GM21515 (cell line): Measurements from ENCODE around the gene ZNF576.
"Not testable (repeated sequence)": the region's sequence is repeated elsewhere in the genome, so short reads cannot be mapped to it uniquely, and the experiment has no call there.

ENCODE experiments used
- ATAC-seq: cut with Tn5 transposase; IDR thresholded peaks from one replicate; pipeline ENCODE4 v1.9.1; 2021; ENCODE audit not compliant: unreplicated experiment

The ZNF576 gene, protein sequence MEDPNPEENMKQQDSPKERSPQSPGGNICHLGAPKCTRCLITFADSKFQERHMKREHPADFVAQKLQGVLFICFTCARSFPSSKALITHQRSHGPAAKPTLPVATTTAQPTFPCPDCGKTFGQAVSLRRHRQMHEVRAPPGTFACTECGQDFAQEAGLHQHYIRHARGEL

DNA sequence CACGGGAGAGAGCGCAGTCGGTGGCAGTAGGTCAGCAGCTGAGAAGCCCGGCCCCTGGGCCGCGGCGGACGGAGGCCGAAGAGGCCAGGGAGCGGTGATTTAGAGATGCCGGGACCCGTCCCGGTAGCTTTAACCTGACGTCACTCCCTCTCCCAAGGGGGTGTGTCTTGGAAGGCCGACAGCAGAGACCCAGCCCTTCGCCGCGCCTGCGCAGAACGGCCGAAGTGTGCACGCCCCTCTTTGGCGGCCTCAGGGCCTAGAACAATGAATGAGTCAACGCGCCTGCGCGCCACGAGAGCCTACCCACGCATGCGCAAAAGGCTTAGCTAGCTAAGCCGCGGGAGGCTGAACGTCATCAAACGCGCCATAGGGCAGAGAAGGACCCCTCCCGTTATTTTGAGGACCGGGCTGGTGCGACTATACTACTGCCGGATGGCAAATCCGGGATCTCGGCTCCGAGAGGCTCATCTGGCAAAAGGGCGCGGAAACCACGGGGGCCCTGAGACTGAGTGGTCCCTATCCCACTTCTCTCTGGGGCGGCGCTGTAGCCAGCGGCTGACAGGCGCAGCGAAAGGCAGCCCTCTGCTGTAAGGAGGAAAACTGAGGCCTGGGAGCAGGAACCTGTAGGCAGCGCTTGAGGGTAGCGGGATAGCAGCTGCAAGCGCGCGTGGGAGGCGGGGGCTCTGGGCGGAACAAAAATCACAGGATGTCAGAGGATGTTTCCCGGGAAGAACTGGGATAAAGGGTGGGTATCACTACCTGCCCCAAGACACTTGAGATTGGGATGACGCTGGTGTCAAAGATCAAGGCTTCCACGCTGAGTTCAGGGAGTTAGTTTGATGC is at the start of gene ZNF576, which contains the start of gene IRGQ:
ZNF576 (plus strand) TSS at position 597 of the 843 bp plus-strand sequence. CDS start 514 bp downstream, outside the sequence.
IRGQ (minus strand) TSS at position 136 of the 843 bp plus-strand sequence. CDS start 796 bp downstream, outside the sequence.
- ATAC-seq = peak; percentile 65

DNA sequence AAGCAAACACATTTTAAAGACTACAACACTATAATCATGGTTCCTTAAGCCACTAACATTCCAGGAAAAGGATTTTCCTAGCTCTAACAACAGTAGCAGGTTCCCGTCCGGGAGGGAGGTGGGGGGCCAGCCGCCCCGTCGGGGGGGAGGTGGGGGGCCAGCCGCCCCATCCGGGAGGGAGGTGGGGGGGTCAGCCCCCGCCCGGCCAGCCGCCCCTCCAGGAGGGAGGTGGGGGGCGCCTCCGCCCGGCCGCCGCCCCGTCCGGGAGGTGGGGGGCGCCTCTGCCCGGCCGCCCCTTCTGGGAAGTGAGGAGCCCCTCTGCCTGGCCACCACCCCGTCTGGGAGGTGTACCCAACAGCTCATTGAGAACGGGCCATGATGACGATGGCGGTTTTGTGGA is 48.5 kb upstream of the ZNF576 start:
- not testable (repeated sequence) for ATAC-seq

DNA sequence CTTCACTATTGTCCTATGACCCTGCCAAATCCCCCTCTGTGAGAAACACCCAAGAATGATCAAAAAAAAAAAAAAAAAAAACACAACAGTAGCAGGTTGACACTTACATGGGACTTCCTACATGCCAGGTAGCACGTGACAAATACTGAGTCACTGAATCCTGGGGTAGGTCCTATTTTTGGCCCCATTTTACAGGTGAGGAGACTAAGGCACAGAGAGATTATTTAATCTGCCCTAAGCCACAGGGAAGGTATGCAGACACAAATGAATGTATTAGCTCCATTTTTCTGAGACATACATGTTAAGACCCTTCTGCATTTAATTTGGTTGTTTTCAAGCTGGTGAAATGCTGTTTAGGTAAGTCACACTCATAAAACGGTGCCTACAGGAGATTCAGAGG is 47.7 kb upstream of the ZNF576 start:
- no peak for ATAC-seq

DNA sequence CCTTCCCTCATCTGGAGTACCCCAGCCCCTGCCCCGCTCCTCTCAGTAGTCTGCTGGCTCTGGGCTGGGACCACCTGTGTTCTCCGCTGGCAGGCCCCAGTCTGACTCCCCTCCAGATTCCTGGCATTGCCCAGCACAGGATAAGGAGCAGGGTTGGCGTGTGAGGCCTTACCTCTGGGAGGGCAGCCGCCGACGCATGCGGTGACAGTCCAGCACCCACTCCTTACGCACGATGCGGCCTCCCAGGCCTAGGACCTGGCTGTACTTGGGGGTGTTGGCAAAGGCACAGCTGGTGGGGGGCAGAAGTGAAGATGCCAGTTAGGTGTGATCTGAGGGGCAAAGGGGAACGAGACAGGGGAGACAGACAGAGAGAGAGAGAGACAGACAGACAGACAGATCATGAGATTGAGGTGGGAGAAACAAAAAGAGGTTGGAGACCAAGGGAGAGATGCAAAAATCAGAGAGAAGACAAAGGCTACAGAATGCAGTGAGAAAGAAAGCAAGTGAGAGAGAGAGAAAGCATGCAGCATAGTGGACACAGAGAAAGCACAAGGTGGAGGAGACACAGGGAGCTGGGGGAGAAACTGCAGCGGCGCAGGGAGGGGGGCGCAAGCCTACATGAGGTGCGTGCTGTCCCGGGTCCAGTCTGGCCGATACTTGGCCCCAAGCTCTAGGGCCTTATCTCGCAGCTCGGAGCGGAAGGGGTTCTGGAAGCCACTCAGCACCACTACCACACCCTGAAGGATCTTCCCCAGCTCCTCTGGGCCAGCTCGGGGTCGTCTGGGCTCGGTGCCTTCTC is 44.8 kb upstream of the ZNF576 start:
- ATAC-seq = no peak

DNA sequence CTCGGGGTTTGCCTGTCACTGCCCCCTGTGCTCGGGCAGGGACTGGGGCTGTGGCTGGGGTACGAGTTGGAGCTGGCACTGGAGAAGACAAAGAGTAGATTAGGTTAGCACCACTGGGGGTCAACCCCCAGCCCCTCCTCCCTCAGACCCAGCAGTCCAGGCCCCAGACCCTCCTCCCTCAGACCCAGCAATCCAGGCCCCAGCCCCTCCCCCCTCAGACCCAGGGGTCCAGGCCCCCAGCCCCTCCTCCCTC is 44.3 kb upstream of the ZNF576 start:
- no peak for ATAC-seq

DNA sequence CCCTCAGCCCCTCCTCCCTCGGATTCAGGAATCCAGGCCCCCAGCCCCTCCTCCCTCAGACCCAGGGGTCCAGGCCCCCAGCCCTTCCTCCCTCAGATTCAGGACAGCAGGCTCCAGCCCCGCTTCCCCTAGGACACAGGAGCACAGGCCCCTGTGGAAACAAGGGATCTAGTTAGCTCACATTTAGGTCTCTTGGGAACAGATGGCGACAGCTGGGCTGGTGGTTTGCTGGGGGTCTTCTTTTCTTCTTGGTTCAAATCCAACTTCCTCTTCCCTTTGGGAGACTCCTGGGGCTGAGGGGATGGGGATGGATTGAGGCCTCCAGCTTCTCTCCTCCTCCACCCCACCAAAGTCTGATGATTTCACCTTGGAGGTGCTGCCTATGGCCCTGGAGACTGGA is 43.8 kb upstream of the ZNF576 start:
- no peak for ATAC-seq

DNA sequence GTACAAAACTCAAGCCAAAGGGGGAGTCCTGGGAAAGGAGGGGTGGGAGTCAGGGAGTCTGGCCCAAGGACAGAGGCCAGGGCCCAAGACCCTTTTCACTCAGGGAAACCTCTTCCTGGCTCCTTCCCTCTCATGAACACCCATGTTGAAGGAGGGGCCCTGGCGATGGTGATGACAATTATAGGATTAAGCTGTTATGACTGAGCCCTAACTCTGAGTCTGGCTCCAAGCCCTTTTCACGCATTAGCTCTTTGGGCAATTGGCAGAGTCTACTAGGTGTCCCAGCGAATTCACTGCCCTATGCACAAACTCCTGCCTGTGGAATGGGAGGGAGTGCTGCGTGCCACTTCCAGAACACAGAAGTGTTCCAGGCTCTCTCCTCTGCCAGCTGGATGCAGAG is 42.7 kb upstream of the ZNF576 start:
- ATAC-seq = no peak

DNA sequence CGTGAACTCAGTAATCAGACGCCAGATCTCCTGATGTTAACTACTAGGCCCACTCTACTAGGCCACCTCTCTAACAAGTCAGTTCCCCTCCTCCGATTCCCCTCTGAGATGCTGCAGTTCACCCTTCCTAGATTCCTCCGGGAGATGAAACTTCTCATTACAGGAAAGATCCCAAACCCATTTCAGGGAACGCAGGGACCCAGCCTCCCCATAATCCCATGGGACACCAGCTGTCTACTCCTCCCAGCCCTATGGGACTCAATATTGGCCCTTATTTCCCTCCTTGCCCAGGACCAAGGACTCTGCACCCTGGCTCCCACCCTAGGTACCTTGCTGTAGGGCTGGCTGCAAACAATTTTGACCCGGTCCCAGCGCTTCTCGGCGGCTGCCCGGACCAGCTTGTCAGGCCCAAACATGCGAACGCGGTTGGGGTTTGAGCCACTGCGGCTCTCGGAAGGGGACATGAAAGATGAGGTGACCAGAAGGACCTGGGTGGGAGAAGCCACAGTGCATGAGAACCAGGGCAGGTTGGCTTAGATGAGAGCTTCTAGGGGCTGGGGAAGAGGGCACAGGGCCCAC is 42.0 kb upstream of the ZNF576 start:
- no peak for ATAC-seq

DNA sequence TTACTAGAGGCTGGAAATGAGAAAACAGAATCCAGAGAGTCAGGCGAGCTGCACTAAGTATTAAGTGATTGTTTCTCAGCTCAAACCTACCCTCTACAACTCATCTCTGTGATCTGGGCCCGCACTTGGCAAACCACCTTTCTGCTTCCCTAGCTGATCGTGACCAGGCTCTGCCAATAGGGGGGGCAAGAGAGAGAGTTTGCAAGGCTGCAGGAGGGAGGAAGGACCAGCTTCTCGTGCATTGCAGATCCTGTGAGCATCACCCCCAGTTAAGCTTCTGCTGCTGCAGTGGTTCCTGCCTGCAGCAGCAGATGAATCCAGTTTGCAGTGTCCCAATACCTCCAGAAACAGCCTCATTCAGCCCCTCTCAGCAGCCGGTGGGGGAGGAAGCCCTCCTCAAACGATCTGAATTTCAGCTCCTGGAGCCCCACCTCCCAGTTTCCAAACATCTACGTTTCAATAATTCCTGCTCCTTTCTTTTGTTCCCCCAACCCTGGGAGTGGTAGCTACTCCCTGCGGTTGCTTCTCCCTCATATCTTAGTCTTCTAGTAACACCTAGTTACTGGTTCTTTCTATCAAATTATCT is 41.1 kb upstream of the ZNF576 start:
- no peak for ATAC-seq

DNA sequence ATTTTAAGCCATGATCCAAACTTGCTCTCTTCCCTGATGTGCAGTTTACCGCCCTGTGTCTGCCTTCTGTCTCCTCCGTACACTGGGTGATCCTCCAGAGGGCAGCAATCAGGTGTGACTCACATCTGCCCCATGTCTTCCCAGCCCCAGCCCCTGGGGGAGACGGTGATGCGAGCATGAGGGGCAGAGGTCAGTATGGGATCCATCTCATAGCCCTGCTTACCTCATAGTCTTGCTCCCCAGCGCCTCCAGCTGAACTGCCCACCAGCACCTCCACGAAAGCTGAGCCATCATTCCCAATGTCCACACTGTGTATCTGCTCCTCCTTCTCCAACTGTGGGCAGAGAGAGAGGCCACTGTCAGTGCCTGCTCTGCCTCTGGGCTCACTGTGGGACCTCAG is 35.7 kb upstream of the ZNF576 start:
- no peak for ATAC-seq

DNA sequence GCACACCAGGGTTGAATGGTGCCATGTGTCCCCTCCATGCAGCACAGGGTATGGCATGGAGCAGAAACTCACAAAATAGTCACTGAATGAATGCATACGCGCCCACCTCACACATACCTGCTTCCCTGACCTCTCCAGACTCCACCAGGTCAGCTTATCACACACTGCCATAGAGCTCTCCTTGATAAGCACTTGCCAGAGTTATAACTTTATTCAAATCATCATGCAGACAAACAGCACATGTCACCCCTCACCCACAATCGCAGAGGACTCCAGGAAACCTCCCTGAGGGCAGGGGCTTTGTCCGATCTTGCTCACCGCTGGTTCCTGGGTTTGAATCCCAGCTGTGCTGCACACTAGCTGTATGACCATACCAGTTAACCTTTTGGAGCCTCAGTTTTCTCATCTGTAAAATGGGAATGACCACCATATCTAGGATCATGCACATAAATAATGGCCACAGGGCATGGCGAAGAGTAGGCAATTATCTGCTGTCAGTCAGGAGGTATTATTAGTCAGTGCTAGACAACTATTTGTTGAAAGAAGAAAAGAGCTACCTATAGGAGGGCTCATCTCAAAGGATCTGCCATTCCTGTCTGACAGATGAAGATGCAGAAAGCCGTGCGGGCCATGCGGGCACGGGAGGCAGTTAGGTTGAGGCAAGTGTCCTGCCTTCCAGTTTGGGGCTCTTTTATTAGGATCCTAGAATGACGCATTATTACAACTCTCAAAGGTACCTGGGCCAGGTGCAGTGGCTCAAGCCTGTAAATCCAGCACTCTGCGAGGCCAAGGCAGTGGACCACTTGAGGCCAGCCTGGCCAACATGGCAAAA is 35.0 kb upstream of the ZNF576 start:
- ATAC-seq = no peak

DNA sequence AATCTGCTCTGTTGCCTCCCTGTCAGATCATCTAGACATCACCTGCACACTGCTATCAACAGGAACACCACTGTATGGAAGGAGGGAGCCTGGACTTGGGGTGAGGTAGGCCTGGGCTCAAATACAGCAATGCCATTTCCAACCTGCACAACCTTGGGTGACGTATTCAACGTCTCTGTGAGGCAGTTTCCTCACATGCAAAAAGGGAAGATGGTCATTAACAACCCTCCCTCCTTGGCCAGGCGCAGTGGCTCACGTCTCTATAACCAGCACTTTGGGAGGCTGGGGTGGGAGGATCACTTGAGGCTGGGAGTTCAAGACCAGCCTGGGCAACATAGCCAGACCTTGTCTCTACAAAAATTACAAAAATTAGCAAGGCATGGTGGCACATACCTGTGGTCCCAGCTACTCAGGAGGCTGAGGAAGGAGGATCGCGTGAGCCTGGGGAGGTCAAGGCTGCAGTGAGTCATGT is 34.1 kb upstream of the ZNF576 start:
- no peak for ATAC-seq

DNA sequence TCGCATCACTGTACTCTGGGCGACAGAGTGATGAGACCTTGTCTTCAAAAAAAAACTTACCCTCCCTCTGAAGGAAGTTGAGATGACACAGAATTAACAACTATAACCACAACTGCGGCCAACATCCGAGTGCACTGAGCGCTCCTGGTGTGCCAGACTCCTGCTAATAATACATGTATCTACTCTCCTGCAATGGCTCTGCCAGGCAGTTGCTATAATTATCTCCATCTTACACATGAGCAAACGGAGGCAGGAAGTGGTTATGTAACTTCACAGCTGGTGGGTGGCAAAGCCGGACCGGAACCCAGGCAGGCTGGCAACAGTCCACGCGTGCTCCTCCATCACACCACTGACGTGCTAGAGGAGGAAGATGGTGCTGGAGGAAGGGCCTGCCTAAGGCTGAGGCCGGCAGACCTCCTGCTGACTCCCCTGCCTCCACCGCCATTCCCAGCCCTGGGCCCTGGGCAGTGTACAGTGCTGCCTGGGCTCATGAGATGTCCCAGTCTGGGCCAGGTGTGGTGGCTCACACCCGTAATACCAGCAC is 33.6 kb upstream of the ZNF576 start:
- ATAC-seq = no peak

DNA sequence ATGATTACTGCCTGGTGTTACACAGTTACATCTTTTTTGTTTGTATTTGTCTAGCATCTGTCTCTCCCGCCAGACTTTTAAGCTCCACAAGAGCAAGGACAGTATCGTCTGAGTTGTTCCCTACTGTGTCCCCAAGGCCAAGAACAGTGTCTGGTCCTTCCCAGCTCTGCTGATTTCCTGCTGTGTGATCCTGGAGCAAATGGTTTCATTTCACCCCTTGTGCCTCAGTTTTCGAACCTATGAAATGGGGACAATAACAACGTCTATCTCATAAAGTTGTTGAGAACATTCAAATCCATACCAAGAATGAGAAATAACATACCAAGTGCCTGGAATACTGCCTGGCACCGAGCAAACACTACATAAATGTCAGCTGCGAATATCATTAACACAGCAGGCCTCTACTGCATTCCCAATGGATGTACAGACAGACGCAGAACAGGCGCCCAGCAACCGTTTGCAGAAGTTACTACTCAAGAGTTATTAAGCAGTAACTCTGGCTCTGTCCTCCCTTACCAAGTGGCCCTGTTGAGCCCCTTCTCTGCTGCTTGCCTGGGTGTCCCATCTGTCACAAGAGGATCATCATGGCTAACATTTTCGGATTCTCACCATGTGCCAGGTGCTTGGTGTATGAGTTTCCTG is 32.5 kb upstream of the ZNF576 start:
- no peak for ATAC-seq

DNA sequence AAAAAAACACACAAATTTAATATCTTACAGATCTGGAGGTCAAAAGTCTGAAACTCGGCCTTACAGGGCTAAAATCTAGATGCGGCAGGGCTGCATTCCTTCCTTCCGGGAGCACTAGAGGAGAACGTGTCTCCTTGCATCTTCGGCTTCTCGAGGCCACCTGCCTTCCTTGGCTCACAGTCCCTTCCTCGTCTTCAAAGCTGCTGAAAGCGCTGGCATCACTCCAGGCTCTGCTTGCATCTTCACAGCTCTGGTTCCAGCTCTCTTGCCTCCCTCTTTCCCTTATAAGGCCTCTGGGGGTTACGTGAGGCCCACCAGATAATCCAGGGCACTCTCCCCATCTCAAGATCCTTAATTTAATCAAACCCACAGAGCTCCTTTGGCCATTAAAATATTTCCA is 31.6 kb upstream of the ZNF576 start:
- no peak for ATAC-seq

DNA sequence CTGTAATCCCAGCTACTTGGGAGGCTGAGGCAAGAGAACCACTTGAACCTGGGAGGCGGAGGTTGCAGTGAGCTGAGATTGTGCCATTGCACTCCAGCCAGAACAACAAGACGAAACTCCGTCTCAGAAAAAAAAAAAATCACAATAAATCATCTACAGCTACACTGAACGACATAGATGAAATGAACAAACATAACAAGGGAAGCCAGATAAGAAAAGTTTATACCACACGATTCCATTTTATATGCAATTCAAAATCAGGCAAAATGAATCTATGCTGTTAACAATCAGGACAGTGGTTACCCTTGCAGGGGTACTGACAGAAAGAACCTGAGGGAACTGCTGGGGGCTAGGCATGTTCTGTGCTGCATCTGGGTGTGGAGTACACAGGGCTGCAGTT is 26.7 kb upstream of the ZNF576 start:
- no peak for ATAC-seq

DNA sequence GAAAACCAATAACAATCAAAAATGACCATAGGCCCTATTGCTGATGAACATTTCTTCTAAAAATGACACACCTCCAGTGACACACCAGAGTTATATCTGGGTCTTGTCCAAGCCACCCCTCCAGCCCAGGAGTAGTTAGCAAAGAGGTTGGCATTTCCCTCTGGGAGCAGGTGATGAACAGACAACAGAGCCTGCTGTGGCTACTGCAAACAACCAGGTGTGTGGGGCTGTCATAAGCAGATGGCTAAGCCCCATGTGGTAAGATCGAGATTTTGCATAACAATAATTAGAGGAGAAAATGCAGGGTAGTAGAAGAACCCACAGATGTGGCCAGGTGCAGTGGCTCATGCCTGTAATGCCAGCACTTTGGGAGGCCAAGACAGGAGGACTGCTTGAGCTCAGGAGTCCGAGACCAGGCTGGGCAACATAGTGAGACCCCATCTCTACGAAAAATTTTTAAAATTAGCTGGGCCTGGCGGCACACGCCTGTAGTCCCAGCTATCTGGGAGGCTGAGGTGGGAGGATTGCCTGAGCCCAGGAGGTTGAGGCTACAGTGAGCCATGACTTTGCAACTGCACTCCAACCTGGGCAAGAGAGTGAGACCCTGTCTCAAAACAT is 26.1 kb upstream of the ZNF576 start:
- no peak for ATAC-seq

DNA sequence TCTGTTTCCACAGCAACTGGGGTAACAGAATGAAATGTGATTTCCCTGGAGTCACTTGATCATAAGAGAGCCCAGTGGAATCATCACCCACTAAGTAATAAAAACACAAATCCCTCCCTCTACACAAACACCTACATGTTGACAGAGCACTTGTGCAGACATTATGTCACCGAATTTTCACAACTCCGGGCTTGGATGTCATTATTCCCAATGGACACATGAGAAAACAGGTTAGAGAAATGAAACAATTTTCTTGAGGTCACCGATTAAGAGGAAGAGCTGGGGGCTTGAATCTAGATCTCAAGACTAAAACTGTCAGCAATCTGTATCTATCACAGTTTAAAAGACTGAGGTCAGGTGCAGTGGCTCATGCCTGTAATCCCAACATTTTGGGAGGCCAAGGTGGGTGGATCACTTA is 24.2 kb upstream of the ZNF576 start:
- no peak for ATAC-seq
